Neural progenitor cell (in vitro differentiated cells): ENCODE measurements around the gene FANCG. TPM values are rescaled to one million over a fixed set of nuclear protein-coding genes. Genes with fewer than 3 reads are reported as not detected.
A peak's percentile ranks its signal among the peaks of the same experiment; 100 is the strongest.

Source experiments
- DNase-seq: peaks from one replicate; pipeline ENCODE4 v3.0.0-alpha.2; 2016; ENCODE audit warnings: low spot score
- H2AFZ ChIP-seq: fragments of 200-600 bp; sonication (generic); replicated peaks from 2 replicates; pipeline ENCODE4 v1.6.1; 2016; ENCODE audit warnings: antibody characterized with exemption
- H3F3A ChIP-seq: fragments of 200-600 bp; sonication (generic); 2 replicates; pipeline ENCODE4 v1.6.1; 2016; ENCODE audit warnings: antibody characterized with exemption, low read depth
- H3K27ac ChIP-seq: fragments of 200-600 bp; sonication (generic); 2 replicates; pipeline ENCODE4 v1.5.1; 2016; ENCODE audit warnings: mild to moderate bottlenecking
- H3K27me3 ChIP-seq: fragments of 200-600 bp; sonication (generic); 2 replicates; pipeline ENCODE4 v1.6.1; 2016; ENCODE audit warnings: mild to moderate bottlenecking, moderate library complexity
- H3K36me3 ChIP-seq: fragments of 200-600 bp; sonication (generic); 2 replicates; pipeline ENCODE4 v1.5.1; 2016
- H3K4me1 ChIP-seq: fragments of 200-600 bp; sonication (generic); 2 replicates; pipeline ENCODE4 v1.6.1; 2016; ENCODE audit warnings: mixed run types
- H3K4me2 ChIP-seq: fragments of 200-600 bp; sonication (generic); 2 replicates; pipeline ENCODE4 v1.6.1; 2016
- H3K4me3 ChIP-seq: fragments of 200-600 bp; sonication (generic); 2 replicates; pipeline ENCODE4 v1.5.1; 2016
- H3K79me2 ChIP-seq: fragments of 200-600 bp; sonication (generic); 2 replicates; pipeline ENCODE4 v1.6.1; 2016; ENCODE audit warnings: low read depth
- H3K9ac ChIP-seq: fragments of 200-600 bp; sonication (generic); 2 replicates; pipeline ENCODE4 v1.6.1; 2016
- H3K9me3 ChIP-seq: fragments of 200-600 bp; sonication (generic); 2 replicates; pipeline ENCODE4 v1.5.1; 2016; ENCODE audit warnings: low read depth
- H4K20me1 ChIP-seq: fragments of 200-600 bp; sonication (generic); 2 replicates; pipeline ENCODE4 v1.6.1; 2016; ENCODE audit warnings: low read depth
- H3K27ac Mint-ChIP-seq: 3 replicates; pipeline ENCODE4 v1.8.0; 2021; ENCODE audit warnings: mixed read lengths
- H3K27me3 Mint-ChIP-seq: 2 replicates; pipeline ENCODE4 v1.8.0; 2022; ENCODE audit warnings: low read depth, mild to moderate bottlenecking, inconsistent platforms, moderate library complexity, mixed read lengths; ENCODE audit not compliant: insufficient read depth
- H3K36me3 Mint-ChIP-seq: 3 replicates; pipeline ENCODE4 v1.8.0; 2021; ENCODE audit warnings: mixed read lengths
- H3K4me1 Mint-ChIP-seq: 3 replicates; pipeline ENCODE4 v1.8.0; 2021; ENCODE audit warnings: mixed read lengths
- H3K4me3 Mint-ChIP-seq: 3 replicates; pipeline ENCODE4 v1.8.0; 2021; ENCODE audit warnings: mild to moderate bottlenecking, moderate library complexity, mixed read lengths
- H3K9me3 Mint-ChIP-seq: 3 replicates; pipeline ENCODE4 v1.8.0; 2020; ENCODE audit warnings: mixed read lengths
- EZH2 ChIP-seq: fragments of 200-600 bp; sonication (generic); IDR thresholded peaks from 2 replicates; pipeline ENCODE4 v1.6.1; 2017; ENCODE audit warnings: antibody characterized with exemption, mild to moderate bottlenecking, moderate library complexity
- EZH2phosphoT487 ChIP-seq: fragments of 200-600 bp; sonication (generic); IDR thresholded peaks from 2 replicates; pipeline ENCODE4 v1.6.1; 2017; ENCODE audit warnings: antibody characterized with exemption
- total RNA-seq: library from RNA; depleted of rRNA; stranded (reverse); fragments of >200 nt; gene quantifications from 2 replicates; pipeline ENCODE4 v1.2.3, GENCODE V29; 2015; ENCODE audit warnings: low replicate concordance
- TF ChIP-seq, protein P1 (sequence below): fragments of 200-600 bp; sonication (generic); IDR thresholded peaks from 2 replicates; pipeline ENCODE4 v1.5.1; 2017; ENCODE audit warnings: antibody characterized with exemption, mild to moderate bottlenecking

The FANCG gene
- total RNA-seq, 1 donor from 2014 or later, result 89.4 TPM

DNA sequence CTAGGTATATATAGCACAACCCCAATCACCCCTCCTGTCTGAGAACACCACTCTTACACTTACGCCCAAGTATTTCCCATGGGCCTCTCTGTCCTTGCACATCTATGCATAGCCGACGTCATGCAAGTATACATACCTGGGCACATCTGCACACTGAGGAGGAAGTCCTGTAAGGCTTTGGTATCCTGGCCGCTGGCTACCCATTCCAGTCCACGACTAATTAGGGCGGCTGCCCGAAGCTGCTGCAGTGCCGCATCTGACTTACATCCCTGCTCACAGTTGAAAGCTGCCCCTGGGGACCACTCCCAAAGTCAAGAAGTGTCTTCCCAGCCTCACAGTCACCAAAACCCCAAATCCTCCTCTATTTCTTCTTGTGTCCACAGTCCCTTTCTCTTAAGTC, 5.0 kb downstream of the FANCG start:
- no peaks in the 10 kb centered on the region for H3K27me3 ChIP-seq
- no peaks in the 10 kb centered on the region for H3K36me3 ChIP-seq
- peaks cover 27% of the 10 kb centered on the region for H3K4me1 ChIP-seq
- peaks cover 27% of the 10 kb centered on the region for H3F3A ChIP-seq
- peaks cover 56% of the 10 kb centered on the region for H3K79me2 ChIP-seq
- H3K9ac ChIP-seq, result no peak overlapping the region
- no peak overlapping the region for H3K27ac ChIP-seq
- H4K20me1 ChIP-seq, result peaks cover 27% of the 10 kb centered on the region
- H3K4me1 Mint-ChIP-seq, result peaks cover 47% of the 10 kb centered on the region
- peaks cover 32% of the 10 kb centered on the region for H3K36me3 Mint-ChIP-seq
- TF ChIP-seq, protein P1, sequence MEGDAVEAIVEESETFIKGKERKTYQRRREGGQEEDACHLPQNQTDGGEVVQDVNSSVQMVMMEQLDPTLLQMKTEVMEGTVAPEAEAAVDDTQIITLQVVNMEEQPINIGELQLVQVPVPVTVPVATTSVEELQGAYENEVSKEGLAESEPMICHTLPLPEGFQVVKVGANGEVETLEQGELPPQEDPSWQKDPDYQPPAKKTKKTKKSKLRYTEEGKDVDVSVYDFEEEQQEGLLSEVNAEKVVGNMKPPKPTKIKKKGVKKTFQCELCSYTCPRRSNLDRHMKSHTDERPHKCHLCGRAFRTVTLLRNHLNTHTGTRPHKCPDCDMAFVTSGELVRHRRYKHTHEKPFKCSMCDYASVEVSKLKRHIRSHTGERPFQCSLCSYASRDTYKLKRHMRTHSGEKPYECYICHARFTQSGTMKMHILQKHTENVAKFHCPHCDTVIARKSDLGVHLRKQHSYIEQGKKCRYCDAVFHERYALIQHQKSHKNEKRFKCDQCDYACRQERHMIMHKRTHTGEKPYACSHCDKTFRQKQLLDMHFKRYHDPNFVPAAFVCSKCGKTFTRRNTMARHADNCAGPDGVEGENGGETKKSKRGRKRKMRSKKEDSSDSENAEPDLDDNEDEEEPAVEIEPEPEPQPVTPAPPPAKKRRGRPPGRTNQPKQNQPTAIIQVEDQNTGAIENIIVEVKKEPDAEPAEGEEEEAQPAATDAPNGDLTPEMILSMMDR, result no peak
- no peak for TF ChIP-seq EZH2phosphoT487
- TF ChIP-seq EZH2, result no peak
- no peak overlapping the region for H3K4me3 Mint-ChIP-seq
- no peak overlapping the region for H3K4me3 ChIP-seq
- H3K4me2 ChIP-seq, result no peak overlapping the region
- H3K9me3 Mint-ChIP-seq, result no peaks in the 10 kb centered on the region
- no peak overlapping the region for H2AFZ ChIP-seq
- H3K27me3 Mint-ChIP-seq, result peaks cover 7% of the 10 kb centered on the region
- no peak for DNase-seq
- H3K27ac Mint-ChIP-seq, result no peak overlapping the region
- no peaks in the 10 kb centered on the region for H3K9me3 ChIP-seq

DNA sequence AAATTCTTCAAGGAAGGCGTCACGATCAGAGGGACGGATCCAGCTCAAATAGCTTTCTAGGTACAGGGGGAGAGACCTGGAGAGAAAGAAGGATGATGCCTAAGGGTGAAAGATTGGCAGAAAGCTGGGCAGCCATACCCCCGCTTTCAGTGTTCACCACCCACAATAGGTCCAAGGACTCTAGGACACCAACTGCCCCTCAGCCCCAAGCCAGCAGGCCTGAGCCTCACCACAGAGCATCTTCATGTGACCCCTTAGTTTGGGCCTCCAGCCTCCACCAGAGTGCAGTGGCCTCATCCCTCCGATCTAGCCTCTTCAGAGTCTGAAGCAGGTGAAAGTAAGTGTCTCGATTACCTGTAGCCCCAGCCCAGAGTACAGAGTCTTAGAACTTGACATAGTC, 5.6 kb downstream of the FANCG start:
- peaks cover 50% of the 10 kb centered on the region for H3K4me1 Mint-ChIP-seq
- H3K4me2 ChIP-seq, result no peak overlapping the region
- H3K4me1 ChIP-seq, result peaks cover 27% of the 10 kb centered on the region
- no peaks in the 10 kb centered on the region for H3K36me3 ChIP-seq
- H3K79me2 ChIP-seq, result peaks cover 59% of the 10 kb centered on the region
- no peaks in the 10 kb centered on the region for H3K9me3 Mint-ChIP-seq
- peaks cover 27% of the 10 kb centered on the region for H3F3A ChIP-seq
- no peak overlapping the region for H2AFZ ChIP-seq
- DNase-seq, result no peak
- H3K4me3 Mint-ChIP-seq, result no peak overlapping the region
- H3K27ac ChIP-seq, result peak overlapping the region; percentile 94
- no peaks in the 10 kb centered on the region for H3K27me3 ChIP-seq
- H3K27ac Mint-ChIP-seq, result no peak overlapping the region
- H3K9ac ChIP-seq, result no peak overlapping the region
- H3K4me3 ChIP-seq, result no peak overlapping the region
- H3K27me3 Mint-ChIP-seq, result peaks cover 7% of the 10 kb centered on the region
- H3K36me3 Mint-ChIP-seq, result peaks cover 33% of the 10 kb centered on the region
- H3K9me3 ChIP-seq, result no peaks in the 10 kb centered on the region
- TF ChIP-seq EZH2phosphoT487 (no peak), EZH2 (no peak)
- TF ChIP-seq, protein P1, result no peak
- peaks cover 33% of the 10 kb centered on the region for H4K20me1 ChIP-seq

DNA sequence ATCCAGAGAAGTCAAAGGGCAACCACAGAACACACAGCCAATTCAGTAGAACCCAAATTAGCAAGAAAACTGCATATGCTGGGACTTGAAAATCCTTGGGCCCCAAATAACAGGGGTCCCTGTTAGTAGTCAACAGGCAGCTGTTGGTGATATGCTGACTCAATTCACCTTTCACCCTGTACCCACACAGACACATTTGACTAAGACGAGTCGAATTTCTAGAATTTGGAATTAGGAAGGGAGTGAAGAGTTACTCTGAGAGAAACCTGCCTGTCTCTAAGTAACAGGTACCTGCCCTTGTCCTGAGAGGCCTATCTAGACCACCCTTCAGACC, 6.5 kb downstream of the FANCG start:
- Mint-ChIP-seq H3K9me3 (no peaks in the 10 kb centered on the region), H3K4me3 (peak overlapping the region; percentile 96), H3K4me1 (peaks cover 49% of the 10 kb centered on the region), H3K27me3 (peaks cover 7% of the 10 kb centered on the region), H3K36me3 (peaks cover 40% of the 10 kb centered on the region), H3K27ac (peak overlapping the region; percentile 94)
- Histone ChIP-seq H3K4me2 (peak overlapping the region; percentile 56), H3K9ac (peak overlapping the region; percentile 33), H2AFZ (no peak overlapping the region), H3K27me3 (no peaks in the 10 kb centered on the region), H3F3A (peaks cover 27% of the 10 kb centered on the region), H3K36me3 (no peaks in the 10 kb centered on the region), H4K20me1 (peaks cover 36% of the 10 kb centered on the region), H3K79me2 (peaks cover 59% of the 10 kb centered on the region), H3K4me3 (peak overlapping the region; percentile 9), H3K4me1 (peaks cover 21% of the 10 kb centered on the region), H3K9me3 (no peaks in the 10 kb centered on the region), H3K27ac (peak overlapping the region; percentile 94)
- TF ChIP-seq EZH2phosphoT487, result no peak
- TF ChIP-seq, protein P1, result no peak
- DNase-seq, result no peak
